Activated naive CD4-positive, alpha-beta T cell treated with anti-CD3 and anti-CD28 coated beads, Interleukin-2, amount 50 U/mL, for 72 hours (primary cell): ENCODE data around the gene RIPK3. TPM values are rescaled to one million over a fixed set of nuclear protein-coding genes. Genes with fewer than 3 reads are reported as not detected.
A peak's percentile ranks its signal among the peaks of the same experiment; 100 is the strongest.

Source experiments
- ATAC-seq, 2 donors: fragments of 150-1000 bp; cut with Tn5 transposase; 2 replicates each; pipeline ENCODE4 v1.10.0; 2021; ENCODE audit warnings: mild to moderate bottlenecking in 2 of 2, moderate library complexity in 2 of 2
- DNase-seq, 2 donors: peaks; one replicate each; pipeline ENCODE4 v3.0.0; 2021 to 2022; ENCODE audit warnings: low spot score in 2 of 2
- H3K27ac Mint-ChIP-seq, 2 donors: one replicate each; pipeline ENCODE4 v1.8.0; 2022; ENCODE audit warnings: mild to moderate bottlenecking in 2 of 2, mixed read lengths in 2 of 2
- H3K36me3 Mint-ChIP-seq, 2 donors: one replicate each; pipeline ENCODE4 v1.8.0; 2022; ENCODE audit warnings: mixed read lengths in 2 of 2
- H3K9me3 Mint-ChIP-seq, 2 donors: one replicate each; pipeline ENCODE4 v1.8.0; 2022; ENCODE audit warnings: mixed read lengths in 2 of 2
- total RNA-seq, 2 donors: library from RNA; stranded (reverse); gene quantifications; one replicate each; pipeline ENCODE4 v1.2.3, GENCODE V29; 2022

Gene RIPK3
- total RNA-seq, 2 donors from 2014 or later = 11.1 to 11.8 TPM

- Mint-ChIP-seq H3K27ac (peak overlapping the region; percentile 19 to 24), H3K9me3 (no peaks in the 10 kb centered on the region), H3K36me3 (peaks cover 7 to 14% of the 10 kb centered on the region in 2 donors)
- ATAC-seq (no peak), DNase-seq (no peak)
These were observed 35.8 kb downstream of the RIPK3 start for GRCh38 chr14:24304019-24304387.

DNA sequence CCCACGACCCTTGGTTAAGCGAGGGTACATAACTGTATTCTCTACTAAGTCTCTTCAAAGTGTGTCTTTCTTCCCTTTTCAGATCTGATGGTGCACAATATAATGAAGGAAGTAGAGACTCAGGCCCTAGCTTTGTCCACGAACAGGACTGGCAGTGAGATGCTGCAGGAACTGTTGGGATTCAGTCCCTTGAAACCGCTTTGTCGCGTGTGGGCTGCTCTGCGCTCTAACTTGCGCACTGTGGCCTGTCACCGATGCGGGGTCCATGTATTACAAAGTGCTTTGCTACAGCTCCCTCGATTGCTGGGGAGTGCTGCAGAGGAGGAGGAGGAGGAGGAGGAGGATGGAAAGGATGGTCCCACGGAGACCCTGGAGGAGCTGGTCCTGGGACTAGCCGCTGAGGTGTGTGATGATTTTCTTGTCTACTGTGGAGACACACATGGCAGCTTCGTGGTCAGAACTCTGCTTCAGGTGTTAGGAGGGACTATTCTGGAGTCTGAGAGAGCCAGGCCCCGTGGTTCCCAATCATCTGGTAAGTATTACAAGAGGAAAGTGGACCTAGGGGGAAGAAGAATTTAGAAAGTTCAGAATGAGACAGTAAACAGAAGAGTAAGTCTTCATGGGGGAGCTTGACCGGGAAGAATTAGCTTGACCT, 39.3 kb downstream of the RIPK3 start:
- DNase-seq = no peak
- Mint-ChIP-seq H3K36me3 (peaks cover 16 to 18% of the 10 kb centered on the region in 2 donors), H3K27ac (peak overlapping the region in 1 of 2 donors; percentile 93), H3K9me3 (no peaks in the 10 kb centered on the region)
- ATAC-seq = no peak

GRCh38 chr14:24299255-24300191, 40.3 kb downstream of the RIPK3 start, which contains the start of the genes DHRS1 and NOP9:
DHRS1 (minus strand) TSS chr14:24299780; CDS start chr14:24299106, 674 bp downstream.
NOP9 (plus strand) TSS chr14:24299850; CDS start chr14:24299955, 105 bp downstream.
- ATAC-seq = peak; percentile 73 to 83
- Mint-ChIP-seq H3K36me3 (peaks cover 10 to 16% of the 10 kb centered on the region in 2 donors), H3K9me3 (no peaks in the 10 kb centered on the region), H3K27ac (peak within 1 kb of the TSS; percentile 93 to 98)
- DNase-seq = peak; percentile 88 to 93

DNA sequence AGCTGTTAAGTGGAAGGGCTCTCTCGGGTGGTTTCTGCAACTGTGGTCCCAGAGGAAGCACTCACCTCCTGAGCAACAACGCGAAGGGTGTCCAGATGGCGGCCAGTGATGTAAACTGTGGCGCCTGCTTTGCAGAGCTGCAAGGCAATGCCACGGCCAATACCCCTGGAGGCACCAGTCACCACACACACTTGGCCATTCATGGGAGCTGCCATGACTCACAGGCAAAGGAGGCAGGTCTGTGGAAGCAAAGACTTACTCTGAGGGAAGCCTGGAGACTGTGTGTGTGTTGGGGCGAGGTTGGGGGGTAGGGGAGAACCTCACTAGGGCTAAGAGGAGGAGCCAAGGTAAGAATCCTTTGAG, 40.9 kb downstream of the RIPK3 start:
- Mint-ChIP-seq H3K36me3 (peaks cover 7 to 16% of the 10 kb centered on the region in 2 donors), H3K9me3 (no peaks in the 10 kb centered on the region), H3K27ac (peak overlapping the region; percentile 93 to 98)
- DNase-seq (no peak), ATAC-seq (peak; percentile 16 to 27)

- no peaks in the 10 kb centered on the region for H3K9me3 Mint-ChIP-seq
- ATAC-seq = peak; percentile 51 to 65
- no peak for DNase-seq
- peaks cover 13 to 16% of the 10 kb centered on the region in 2 donors for H3K36me3 Mint-ChIP-seq
- H3K27ac Mint-ChIP-seq = peak overlapping the region; percentile 58 to 80
These were observed 42.4 kb downstream of the RIPK3 start for GRCh38 chr14:24297190-24297964.

GRCh38 chr14:24296341-24297157, 43.2 kb downstream of the RIPK3 start:
- H3K9me3 Mint-ChIP-seq = no peaks in the 10 kb centered on the region
- peak; percentile 71 to 75 for DNase-seq
- peaks cover 9 to 17% of the 10 kb centered on the region in 2 donors for H3K36me3 Mint-ChIP-seq
- ATAC-seq = peak; percentile 74 to 80
- peak overlapping the region; percentile 58 to 83 for H3K27ac Mint-ChIP-seq

DNA sequence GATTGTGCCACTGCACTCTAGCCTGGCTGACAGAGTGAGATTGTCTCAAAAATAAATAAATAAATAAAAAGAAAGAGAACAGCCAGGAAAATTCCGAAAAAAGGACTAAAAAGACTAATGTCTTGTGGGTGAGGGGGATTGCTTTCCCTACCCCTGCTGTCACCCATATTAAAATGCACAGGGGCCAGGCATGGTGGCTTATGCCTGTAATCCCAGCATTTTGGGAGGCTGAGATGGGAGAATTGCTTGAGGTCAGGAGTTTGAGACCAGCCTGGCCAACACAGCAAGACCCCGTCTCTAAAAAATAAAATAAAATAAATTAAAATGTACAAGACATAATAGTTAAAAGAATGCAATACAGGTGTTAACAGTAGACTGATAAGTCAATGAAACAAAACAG, 46.3 kb downstream of the RIPK3 start:
- no peak for ATAC-seq

GRCh38 chr14:24292118-24292807, 47.5 kb downstream of the RIPK3 start:
- no peak for ATAC-seq
- peaks cover 21 to 31% of the 10 kb centered on the region in 2 donors for H3K36me3 Mint-ChIP-seq
- no peak for DNase-seq

More for the DNA sequence above, 46.3 kb downstream of the RIPK3 start:
- Mint-ChIP-seq H3K36me3 (peaks cover 21 to 31% of the 10 kb centered on the region in 2 donors), H3K27ac (no peak overlapping the region), H3K9me3 (no peaks in the 10 kb centered on the region)
- no peak for DNase-seq

DNA sequence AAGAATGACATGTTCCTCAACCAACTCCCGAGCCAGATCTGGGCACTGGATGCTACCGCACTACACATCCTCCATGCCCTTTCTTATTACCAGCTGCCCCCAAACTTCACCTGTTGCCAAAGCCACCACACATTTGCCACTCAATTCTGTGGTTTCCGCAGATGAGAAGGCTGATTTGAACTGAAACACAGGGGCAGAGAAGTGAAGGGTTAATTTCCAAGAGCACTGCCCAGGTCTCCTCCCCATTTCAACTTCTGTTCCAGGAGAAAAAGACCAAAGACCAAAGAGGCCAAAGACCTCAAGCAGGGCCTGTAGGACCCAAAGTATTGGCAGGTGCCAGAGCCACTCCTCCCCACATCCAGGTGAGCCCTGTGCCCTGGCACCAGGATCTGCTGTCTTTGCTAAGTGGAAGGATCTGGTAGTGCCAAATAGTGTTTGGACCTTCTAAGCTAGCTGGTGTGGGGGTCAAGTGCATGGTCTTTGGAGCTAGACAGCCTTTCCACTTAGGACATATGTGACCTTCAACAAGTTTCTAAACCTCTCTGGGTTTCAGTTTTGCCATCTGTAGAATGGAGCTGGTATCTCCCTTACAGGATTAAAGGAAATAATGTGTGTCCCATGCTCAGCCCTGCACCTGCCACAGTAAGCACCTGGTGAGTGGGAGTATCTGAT, 48.2 kb downstream of the RIPK3 start:
- H3K9me3 Mint-ChIP-seq = no peaks in the 10 kb centered on the region
- H3K36me3 Mint-ChIP-seq = peaks cover 20 to 29% of the 10 kb centered on the region in 2 donors
- no peak for ATAC-seq
- DNase-seq = no peak
- H3K27ac Mint-ChIP-seq = no peak overlapping the region

More at GRCh38 chr14:24292118-24292807, 47.5 kb downstream of the RIPK3 start:
- H3K9me3 Mint-ChIP-seq = no peaks in the 10 kb centered on the region
- no peak overlapping the region for H3K27ac Mint-ChIP-seq

- H3K27ac Mint-ChIP-seq = no peak overlapping the region
- H3K9me3 Mint-ChIP-seq = no peaks in the 10 kb centered on the region
- no peak for ATAC-seq
- no peak for DNase-seq
- peaks cover 13 to 27% of the 10 kb centered on the region in 2 donors for H3K36me3 Mint-ChIP-seq
These were observed 49.0 kb downstream of the RIPK3 start for GRCh38 chr14:24290746-24291145.

- Mint-ChIP-seq H3K36me3 (peaks cover 13 to 27% of the 10 kb centered on the region in 2 donors), H3K9me3 (no peaks in the 10 kb centered on the region), H3K27ac (peak overlapping the region in 1 of 2 donors; percentile 71)
- ATAC-seq = peak; percentile 98 to 99
- DNase-seq = peak; percentile 43 to 83
These were observed 50.0 kb downstream of the RIPK3 start for GRCh38 chr14:24289649-24290280.

DNA sequence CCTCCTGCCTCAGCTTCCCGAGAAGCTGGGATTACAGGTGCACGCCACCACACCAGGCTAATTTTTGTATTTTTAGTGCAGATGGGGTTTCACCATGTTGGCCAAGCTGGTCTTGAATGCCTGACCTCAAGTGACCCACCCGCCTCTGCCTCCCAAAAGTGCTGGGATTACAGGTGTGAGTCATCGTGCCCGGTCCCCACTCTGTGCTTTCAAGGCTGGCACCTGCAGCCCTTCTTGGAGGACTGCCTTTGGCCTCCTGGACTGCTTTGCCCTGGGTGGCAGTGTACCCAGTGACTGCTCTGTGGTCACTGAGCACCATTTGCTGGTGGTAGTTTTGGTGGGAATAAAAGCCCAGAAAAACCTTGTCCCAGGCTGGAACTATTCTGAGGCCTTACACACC, 52.8 kb downstream of the RIPK3 start:
- Mint-ChIP-seq H3K36me3 (peaks cover 13 to 18% of the 10 kb centered on the region in 2 donors), H3K9me3 (no peaks in the 10 kb centered on the region), H3K27ac (no peak overlapping the region)
- ATAC-seq (no peak), DNase-seq (no peak)
